Kidney (tissue), 14 donors: ENCODE results near the gene CXCL16. TPM values are rescaled to one million over a fixed set of nuclear protein-coding genes. Genes with fewer than 3 reads are reported as not detected.
"Not testable (repeated sequence)": the region's sequence is repeated elsewhere in the genome, so short reads cannot be mapped to it uniquely, and the experiment has no call there.

Experiments used
- DNase-seq, 5 donors: peaks; one replicate each; pipeline ENCODE4 v3.0.0-alpha.2; 2013 to 2020
- FAIRE-seq: peaks from 2 replicates; lab custom pipeline; 2012; peaks lifted over from hg19 to GRCh38; lab: Jason Lieb, UNC
- H3K27ac ChIP-seq, 2 donors: one replicate each; pipeline ENCODE4 v1.7.0; 2013; ENCODE audit warnings: low read depth in 2 of 2, low read length in 2 of 2, inconsistent platforms in 1 of 2
- H3K27me3 ChIP-seq: one replicate; pipeline ENCODE4 v1.7.1; 2013; ENCODE audit warnings: low read length, inconsistent platforms; ENCODE audit not compliant: control insufficient read depth, insufficient read depth
- H3K36me3 ChIP-seq, 3 donors: one replicate each; pipeline versions ENCODE4 v1.7.0 to v1.7.1; 2013; ENCODE audit warnings: low read length in 3 of 3, control low read depth in 1 of 3, inconsistent platforms in 1 of 3; ENCODE audit not compliant: insufficient read depth in 3 of 3, control insufficient read depth in 2 of 3
- H3K4me1 ChIP-seq, 3 donors: one replicate each; pipeline versions ENCODE4 v1.7.0 to v1.7.1; 2013; ENCODE audit warnings: low read length in 3 of 3, inconsistent platforms in 1 of 3, low read depth in 1 of 3; ENCODE audit not compliant: control insufficient read depth in 2 of 3, insufficient read depth in 2 of 3
- H3K4me3 ChIP-seq, 3 donors: one replicate each; pipeline versions ENCODE4 v1.7.0 to v1.8.1; 2013; ENCODE audit warnings: low read length in 3 of 3, control low read depth in 1 of 3, inconsistent platforms in 1 of 3
- H3K9ac ChIP-seq, 3 donors: one replicate each; pipeline versions ENCODE4 v1.7.0 to v1.7.1; 2013; ENCODE audit warnings: low read length in 3 of 3, control low read depth in 1 of 3, inconsistent platforms in 1 of 3
- H3K9me3 ChIP-seq, 3 donors: one replicate each; pipeline versions ENCODE4 v1.7.0 to v1.7.1; 2013; ENCODE audit warnings: low read length in 3 of 3, control low read depth in 1 of 3, inconsistent platforms in 1 of 3; ENCODE audit not compliant: control insufficient read depth in 2 of 3, insufficient read depth in 1 of 3
- intact Hi-C: fragments of 100-400 bp; cut with DNase I; formaldehyde crosslinking; loops from one replicate; pipeline ENCODE4 v1.11.1; 2022
- polyA plus RNA-seq: library from polyadenylated mRNA; stranded (reverse); fragments of 350-450 nt; fragmentation: Illumina TruSeq; extraction: RNeasy Lipid Tissue Mini Kit (QIAGEN cat#74804); gene quantifications from one replicate; pipeline ENCODE4 v1.2.3, GENCODE V29; 2014; ENCODE audit warnings: low read depth, low replicate concordance; ENCODE audit not compliant: insufficient read depth
- total RNA-seq: library from RNA; stranded (reverse); fragmentation: NEBNext Ultra II Directional; extraction: Animal tissue kit (Norgen Biotek cat#: 25700); gene quantifications from one replicate; pipeline ENCODE4 v1.2.1, GENCODE V29; 2021
- TF ChIP-seq, protein P1 (sequence below): IDR thresholded peaks from 3 replicates; pipeline ENCODE4 v1.5.1; 2012; ENCODE audit warnings: mild to moderate bottlenecking, moderate library complexity, borderline replicate concordance; ENCODE audit not compliant: insufficient read depth; ENCODE audit errors: extremely low read depth
- donor health status: control.
- donor health status: control.
- donor health status: control.
- donor health status: control.
- donor health status: control.
- donor health status: DM: yes; HTN: yes; CAD: no.
- donor health status: Normal renal cell carcinoma (clear cell type).

The CXCL16 gene
- total and polyA plus RNA-seq, 2 donors from 2014 or later: 22.5 to 83.0 TPM

DNA sequence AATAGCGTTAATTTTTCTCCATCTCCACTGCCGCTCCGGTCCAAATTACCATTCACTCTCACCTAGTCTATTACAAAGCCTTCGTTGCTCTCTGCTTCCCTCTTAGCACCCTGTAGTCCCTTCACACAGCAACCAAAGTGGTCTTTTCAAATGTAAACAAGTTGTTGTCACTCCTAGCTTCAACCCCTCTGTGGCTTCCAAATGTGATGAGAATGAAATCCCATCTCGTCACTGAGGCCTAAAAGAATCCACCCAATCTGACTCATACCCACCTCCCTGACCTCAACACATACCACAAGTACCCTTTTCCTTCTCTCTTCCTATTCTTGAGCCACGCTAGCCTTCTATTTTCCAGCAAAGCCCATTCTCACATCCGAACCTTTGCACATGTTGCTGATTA lies 33.6 kb downstream of the CXCL16 start:
- Histone ChIP-seq H3K4me3 (no peak overlapping the region), H3K36me3 (no peaks in the 10 kb centered on the region), H3K27ac (no peak overlapping the region), H3K4me1 (peaks cover 0 to 12% (median 3%) of the 10 kb centered on the region in 3 donors), H3K9me3 (no peaks in the 10 kb centered on the region), H3K27me3 (no peaks in the 10 kb centered on the region), H3K9ac (no peak overlapping the region)
- FAIRE-seq: no peak
- no peak for DNase-seq
- TF ChIP-seq, protein P1, sequence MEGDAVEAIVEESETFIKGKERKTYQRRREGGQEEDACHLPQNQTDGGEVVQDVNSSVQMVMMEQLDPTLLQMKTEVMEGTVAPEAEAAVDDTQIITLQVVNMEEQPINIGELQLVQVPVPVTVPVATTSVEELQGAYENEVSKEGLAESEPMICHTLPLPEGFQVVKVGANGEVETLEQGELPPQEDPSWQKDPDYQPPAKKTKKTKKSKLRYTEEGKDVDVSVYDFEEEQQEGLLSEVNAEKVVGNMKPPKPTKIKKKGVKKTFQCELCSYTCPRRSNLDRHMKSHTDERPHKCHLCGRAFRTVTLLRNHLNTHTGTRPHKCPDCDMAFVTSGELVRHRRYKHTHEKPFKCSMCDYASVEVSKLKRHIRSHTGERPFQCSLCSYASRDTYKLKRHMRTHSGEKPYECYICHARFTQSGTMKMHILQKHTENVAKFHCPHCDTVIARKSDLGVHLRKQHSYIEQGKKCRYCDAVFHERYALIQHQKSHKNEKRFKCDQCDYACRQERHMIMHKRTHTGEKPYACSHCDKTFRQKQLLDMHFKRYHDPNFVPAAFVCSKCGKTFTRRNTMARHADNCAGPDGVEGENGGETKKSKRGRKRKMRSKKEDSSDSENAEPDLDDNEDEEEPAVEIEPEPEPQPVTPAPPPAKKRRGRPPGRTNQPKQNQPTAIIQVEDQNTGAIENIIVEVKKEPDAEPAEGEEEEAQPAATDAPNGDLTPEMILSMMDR: no peak
- intact Hi-C loops: no loop called here

DNA sequence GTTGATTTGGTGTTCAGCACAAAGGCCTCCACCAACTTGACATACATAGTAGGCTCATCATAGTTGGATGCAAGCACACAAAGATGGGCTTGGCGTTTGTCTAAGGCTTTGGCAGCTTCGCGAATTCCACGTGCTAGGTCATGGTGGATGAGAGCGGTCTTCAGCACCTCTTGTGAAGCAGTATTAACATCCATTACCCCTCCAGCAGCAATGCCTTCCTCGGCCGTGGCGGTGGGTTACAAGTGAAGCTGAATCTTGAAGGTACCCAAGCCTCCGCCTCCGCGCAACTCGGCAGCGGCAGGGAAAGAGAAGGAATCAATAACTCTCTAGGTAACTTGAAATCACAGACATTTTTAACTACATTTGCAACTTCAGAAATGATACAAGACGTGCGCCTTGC lies 34.7 kb downstream of the CXCL16 start:
- H3K4me1 ChIP-seq: peaks cover 0 to 9% (median 0%) of the 10 kb centered on the region in 3 donors
- FAIRE-seq: no peak
- H3K9me3 ChIP-seq: no peaks in the 10 kb centered on the region
- no peak for DNase-seq
- no peaks in the 10 kb centered on the region for H3K36me3 ChIP-seq
- H3K9ac ChIP-seq: no peak overlapping the region
- intact Hi-C loops: no loop called here
- no peaks in the 10 kb centered on the region for H3K27me3 ChIP-seq
- TF ChIP-seq, protein P1: no peak
- no peak overlapping the region for H3K4me3 ChIP-seq
- no peak overlapping the region for H3K27ac ChIP-seq

DNA sequence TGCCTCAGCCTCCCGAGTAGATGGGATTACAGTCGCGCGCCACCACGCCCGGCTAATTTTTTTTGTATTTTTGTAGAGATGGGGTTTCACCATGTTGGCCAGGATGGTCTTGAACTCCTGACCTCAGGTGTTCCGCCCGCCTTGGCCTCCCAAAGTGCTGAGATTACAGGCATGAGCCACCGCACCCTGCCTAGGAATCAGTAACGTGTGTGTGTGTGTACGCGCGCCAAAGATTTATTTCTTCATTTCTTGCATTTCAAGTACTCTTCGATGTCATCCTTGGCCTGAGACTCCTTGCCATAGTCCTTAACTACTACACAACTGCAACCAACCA lies 35.2 kb downstream of the CXCL16 start:
- H3K4me1 ChIP-seq, H3K27ac ChIP-seq, H3K36me3 ChIP-seq, FAIRE-seq, H3K9me3 ChIP-seq, intact Hi-C loops, H3K27me3 ChIP-seq, DNase-seq: not testable (repeated sequence)
- Histone ChIP-seq H3K4me3 (peak overlapping the region; percentile 76 to 92 (median 78)), H3K9ac (peak overlapping the region in 2 of 3 donors; percentile 72 to 94)

DNA sequence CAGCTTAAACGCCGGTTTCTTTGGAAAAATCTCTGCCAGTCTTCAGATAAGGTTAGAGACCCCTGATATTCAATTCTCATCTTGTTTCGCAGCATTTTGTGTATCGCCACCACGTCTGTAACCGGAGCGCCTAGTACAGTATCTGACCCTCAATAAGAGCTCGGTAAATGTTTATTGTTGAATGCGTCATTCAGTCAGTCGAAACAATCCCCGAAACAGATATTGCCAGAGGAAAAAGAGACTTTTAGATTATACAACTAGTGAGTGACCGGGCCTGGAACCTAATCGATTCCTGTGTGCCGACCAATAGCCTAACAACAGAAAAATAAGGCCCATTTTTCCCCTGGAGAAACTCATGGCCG lies 36.4 kb downstream of the CXCL16 start:
- DNase-seq: no peak
- H3K4me3 ChIP-seq: peak overlapping the region; percentile 76 to 92 (median 78)

More for the DNA sequence above, 36.4 kb downstream of the CXCL16 start:
- Histone ChIP-seq H3K36me3 (no peaks in the 10 kb centered on the region), H3K27me3 (no peaks in the 10 kb centered on the region), H3K4me1 (peaks cover 0 to 5% (median 0%) of the 10 kb centered on the region in 3 donors), H3K9ac (peak overlapping the region; percentile 72 to 77 (median 73)), H3K9me3 (no peaks in the 10 kb centered on the region), H3K27ac (no peak overlapping the region)
- intact Hi-C loops: no loop called here
- no peak for FAIRE-seq
- TF ChIP-seq, protein P1: no peak
